K562 (cell line): ENCODE data around the gene FASTK. TPM values are rescaled to one million over a fixed set of nuclear protein-coding genes. Genes with fewer than 3 reads are reported as not detected.

Experiments used
- ATAC-seq: fragments of 200-7000 bp; cut with Tn5 transposase; 3 replicates; pipeline ENCODE4 v1.9.1; 2020; ENCODE audit warnings: moderate library complexity
- BruUV-seq: library from RNA; stranded (reverse); fragments of 400-500 nt; replicated peaks from 2 replicates; lab custom pipeline; 2021; lab: Mats Ljungman, UMichigan
- CTCF ChIA-PET: fragments of 300-600 bp; formaldehyde crosslinking; extraction: SDS; loops from one replicate; lab custom pipeline; 2021; ENCODE audit warnings: low intra/inter-chr PET ratio; lab: Yijun Ruan, JAX
- POLR2A ChIA-PET: fragments of 300-600, 350-650 bp; sonication (Branson Sonifier 250); formaldehyde crosslinking; extraction: SDS; loops from one replicate; lab custom pipeline; 2021; ENCODE audit warnings: antibody characterized with exemption, inconsistent platforms; lab: Yijun Ruan, JAX
- DNase-seq, 4 experiments: peaks; one replicate each; pipeline versions ENCODE4 v3.0.0 to v3.0.0-alpha.2; 2011 to 2018; ENCODE audit warnings: low spot score in 3 of 4, mixed read lengths in 3 of 4; ENCODE audit errors: extremely low read depth in 1 of 4
- FAIRE-seq: peaks from 2 replicates; lab custom pipeline; 2011; peaks lifted over from hg19 to GRCh38; lab: Jason Lieb, UNC
- H2AFZ ChIP-seq: 2 replicates; pipeline ENCODE4 v1.6.0; 2011; ENCODE audit warnings: low read depth, low read length, control low read depth, inconsistent platforms
- H3K27ac ChIP-seq: fragments of 200-600 bp; 3 replicates; pipeline ENCODE4 v1.8.0; 2011; ENCODE audit warnings: low read depth, mild to moderate bottlenecking, control low read depth, inconsistent platforms, low read length, moderate library complexity, mixed read lengths; ENCODE audit errors: extremely low read depth
- H3K27me3 ChIP-seq, 2 experiments: fragments of 300-600 bp in 1 of 2; 2 replicates in 1 of 2; 3 replicates in 1 of 2; pipeline versions ENCODE4 v1.6.0 to v1.8.0; 2011; ENCODE audit warnings: inconsistent platforms in 2 of 2, low read length in 2 of 2, mild to moderate bottlenecking in 1 of 2, mixed read lengths in 1 of 2, moderate library complexity in 1 of 2; ENCODE audit not compliant: control insufficient read depth in 2 of 2, insufficient read depth in 2 of 2
- H3K36me3 ChIP-seq: fragments of 300-600 bp; 3 replicates; pipeline ENCODE4 v1.8.0; 2011; ENCODE audit warnings: mild to moderate bottlenecking, low read length, inconsistent platforms; ENCODE audit not compliant: control insufficient read depth, insufficient read depth
- H3K4me1 ChIP-seq, 2 experiments: fragments of 200-600 bp in 1 of 2; replicated peaks in 1 of 2; 2 replicates in 1 of 2; 3 replicates in 1 of 2; pipeline versions ENCODE4 v1.5.1 to v1.8.0; 2011; ENCODE audit warnings: inconsistent platforms in 2 of 2, low read length in 2 of 2, mild to moderate bottlenecking in 1 of 2, mixed read lengths in 1 of 2, moderate library complexity in 1 of 2; ENCODE audit not compliant: control insufficient read depth in 2 of 2, insufficient read depth in 2 of 2
- H3K4me2 ChIP-seq: 2 replicates; pipeline ENCODE4 v1.6.1; 2011; ENCODE audit warnings: low read length, control low read depth, inconsistent platforms, mixed read lengths; ENCODE audit not compliant: insufficient read depth
- H3K4me3 ChIP-seq: fragments of 200-600 bp; sonication (generic), shearing (Covaris generic); 2 replicates; pipeline ENCODE4 v1.5.1; 2016; ENCODE audit warnings: control low read depth, inconsistent platforms
- H3K79me2 ChIP-seq: fragments of 200-600 bp; 3 replicates; pipeline ENCODE4 v1.8.0; 2011; ENCODE audit warnings: low read length, inconsistent platforms; ENCODE audit not compliant: control insufficient read depth, insufficient read depth
- H3K9ac ChIP-seq, 2 experiments: 2 replicates each; pipeline versions ENCODE4 v1.6.0 to v1.6.1; 2011; ENCODE audit warnings: low read depth in 2 of 2, low read length in 2 of 2, control low read depth in 1 of 2, inconsistent platforms in 1 of 2, mild to moderate bottlenecking in 1 of 2, mixed read lengths in 1 of 2; ENCODE audit not compliant: insufficient read depth in 1 of 2
- H3K9me1 ChIP-seq: one replicate; pipeline ENCODE4 v1.6.0; 2011; ENCODE audit warnings: inconsistent platforms, mild to moderate bottlenecking, low read length, moderate library complexity; ENCODE audit not compliant: control insufficient read depth, insufficient read depth
- H3K9me3 ChIP-seq: replicated peaks from 2 replicates; pipeline ENCODE4 v1.5.1; 2011; ENCODE audit warnings: low read depth, low read length, inconsistent platforms; ENCODE audit not compliant: control insufficient read depth, insufficient read depth
- H4K20me1 ChIP-seq: replicated peaks from 2 replicates; pipeline ENCODE4 v1.6.1; 2011; ENCODE audit warnings: low read length, inconsistent platforms, mixed read lengths; ENCODE audit not compliant: control insufficient read depth, insufficient read depth
- BRD4 ChIP-seq: fragments of 200-600 bp; sonication (generic); IDR thresholded peaks from 2 replicates; pipeline ENCODE4 v1.6.1; 2017; ENCODE audit warnings: inconsistent platforms
- CCNT2 ChIP-seq: IDR thresholded peaks from 2 replicates; pipeline ENCODE4 v1.6.1; 2011; ENCODE audit warnings: borderline replicate concordance, low read depth, mild to moderate bottlenecking, moderate library complexity, mixed read lengths, low read length; ENCODE audit not compliant: insufficient read length; ENCODE audit errors: extremely low read depth
- EGR1 ChIP-seq: fragments of 450-650 bp; conservative IDR thresholded peaks from 2 replicates; pipeline ENCODE4 v1.6.1; 2017; ENCODE audit warnings: mild to moderate bottlenecking
- FOXA3 ChIP-seq, 2 experiments: fragments of 450-650 bp in 1 of 2; sonication (generic) in 1 of 2; formaldehyde crosslinking; IDR thresholded peaks in 1 of 2; conservative IDR thresholded peaks in 1 of 2; 2 replicates each; pipeline versions ENCODE4 v1.4.0 to v1.8.0; 2020 to 2022; ENCODE audit warnings: mild to moderate bottlenecking in 2 of 2, missing genetic modification reagents in 1 of 2
- JUND ChIP-seq, 2 experiments: IDR thresholded peaks; 2 replicates in 1 of 2; 3 replicates in 1 of 2; pipeline ENCODE4 v1.6.1; 2011; ENCODE audit warnings: borderline replicate concordance in 2 of 2, low read depth in 2 of 2, low read length in 2 of 2, improper control_type of control experiment in 1 of 2, missing biosample characterization in 1 of 2, missing genetic modification characterization in 1 of 2, missing genetic modification reagents in 1 of 2
- MBD2 ChIP-seq: sonication (generic); IDR thresholded peaks from 2 replicates; pipeline ENCODE4 v1.6.1; 2016; ENCODE audit warnings: low read depth, borderline replicate concordance
- SREBF2 ChIP-seq: sonication (generic); formaldehyde crosslinking; IDR thresholded peaks from 2 replicates; pipeline ENCODE4 v1.4.0; 2020; ENCODE audit warnings: mild to moderate bottlenecking, missing genetic modification reagents
- ZC3H8 ChIP-seq: fragments of 450-650 bp; IDR thresholded peaks from 2 replicates; pipeline ENCODE4 v1.6.1; 2017
- WGBS: fragments of 100-300 bp; shearing (Covaris generic); methylation state at CpG from one replicate; pipeline ENCODE4 v1.1.6; 2016; ENCODE audit warnings: low coverage, mixed read lengths; ENCODE audit not compliant: insufficient coverage; ENCODE audit errors: missing lambda C conversion rate; 5-methylcytosine and 5-hydroxymethylcytosine counted together
- in situ Hi-C: fragments of 300-500 bp; cut with MboI; formaldehyde crosslinking; loops from 4 replicates; pipeline ENCODE4 v1.15.0; 2018; ENCODE audit warnings: inconsistent platforms, mixed read lengths
- intact Hi-C: fragments of 100-400 bp; cut with micrococcal nuclease; formaldehyde crosslinking; loops from 2 replicates; pipeline ENCODE4 v1.14.2; 2022
- polyA plus RNA-seq, 8 experiments: library from polyadenylated mRNA; depleted of rRNA in 4 of 8; stranded (reverse) in 5 of 8; unstranded in 3 of 8; fragments of >200 nt; fragmentation: Nextera tagmentation in 2 of 8; fragmentation: Illumina TruSeq in 1 of 8; extraction: Ambion mirVana in 2 of 8; extraction: Trizol in 1 of 8; gene quantifications; 2 replicates each; pipeline versions ENCODE4 v1.2.1 to v1.2.3, GENCODE V29; 2011 to 2014; ENCODE audit warnings: inconsistent platforms in 1 of 8, missing spikeins in 1 of 8
- total RNA-seq, 7 experiments: library from RNA; depleted of rRNA in 6 of 7; stranded (reverse); fragments of >200 nt in 6 of 7; fragmentation: Illumina TruSeq in 2 of 7; extraction: Trizol in 2 of 7; gene quantifications; 2 replicates each; pipeline versions ENCODE4 v1.2.1 to v1.2.3, GENCODE V29; 2011 to 2021; ENCODE audit warnings: low replicate concordance in 1 of 7
- TF ChIP-seq, protein P1 (sequence below): fragments of 450-650 bp; IDR thresholded peaks from 2 replicates; pipeline ENCODE4 v1.6.1; 2018; ENCODE audit warnings: mild to moderate bottlenecking, low read depth; ENCODE audit not compliant: partially characterized antibody
- TF ChIP-seq, protein P2 (sequence below), 2 experiments: fragments of 450-650 bp; IDR thresholded peaks; 2 replicates each; pipeline ENCODE4 v1.6.1; 2016; ENCODE audit warnings: mild to moderate bottlenecking in 2 of 2, borderline replicate concordance in 1 of 2, low read depth in 1 of 2, moderate library complexity in 1 of 2

Gene FASTK
- total and polyA plus RNA-seq, 9 of the 15 experiments (the other 6 are each of a cell fraction or from before 2014, with no cell fraction given): 0.51 to 150 (median 48.2) TPM

GRCh38 chr7:151110236-151110940 lies 29.8 kb upstream of the FASTK start:
- Histone ChIP-seq H2AFZ (no peak overlapping the region), H3K9me3 (no peaks in the 10 kb centered on the region), H3K4me3 (no peak overlapping the region), H3K79me2 (peaks cover 84% of the 10 kb centered on the region), H3K9ac (peak overlapping the region in 1 of 2 experiments; percentile 68; a peak in 2 of 4 replicates), H3K9me1 (peaks cover 19% of the 10 kb centered on the region), H3K4me2 (no peak overlapping the region), H4K20me1 (peaks cover 61% of the 10 kb centered on the region), H3K27ac (no peak overlapping the region; the same call in 2 of the 3 replicates), H3K27me3 (no peaks in the 10 kb centered on the region), H3K36me3 (peaks cover 41% of the 10 kb centered on the region; the same call in 2 of the 3 replicates), H3K4me1 (peaks cover 51 to 67% of the 10 kb centered on the region in 2 experiments)
- DNase-seq (no peak), FAIRE-seq (no peak), ATAC-seq (no peak)
- WGBS: 76% methylated on average over 11 of the region's 11 CpGs
- POLR2A ChIA-PET: interaction anchor here (0.7 to 1.3 kb wide), 7 partner anchors 13 to 126 kb away, joined by 3 to 5 read pairs (median 4); no protein-coding TSS in a partner anchor
- in situ Hi-C loops (no loop called here), intact Hi-C loops (loop anchor here (5.0 kb wide), 2 partner anchors 148 to 213 kb away; no protein-coding TSS in a partner anchor)
- CTCF ChIA-PET: interaction anchor here (0.6 to 2.8 kb wide), 13 partner anchors 19 to 332 kb away, joined by 3 to 33 read pairs (median 5); partner anchors contain the start of genes ABCB8 and AGAP3
- BruUV-seq: no TSS peak
- TF ChIP-seq FOXA3 (CRISPR knock-in tag; conservative IDR thresholded peaks at IDR 0.05 in 1 of 2, IDR thresholded peaks at IDR 0.05 in 1 of 2) (no peak), ZC3H8 (no peak), EGR1 (no peak), BRD4 (no peak), CCNT2 (no peak), JUND (IDR thresholded peaks at IDR 0.05; ENCODE audit: borderline replicate concordance, low read depth, low read length) (no peak), JUND (tag; IDR thresholded peaks at IDR 0.05; ENCODE audit: borderline replicate concordance, low read depth, low read length) (no peak), MBD2 (no peak), SREBF2 (CRISPR knock-in tag) (0 out of 2 replicates have a peak, but pooled peaks have one; percentile 77)
- TF ChIP-seq, protein P1, sequence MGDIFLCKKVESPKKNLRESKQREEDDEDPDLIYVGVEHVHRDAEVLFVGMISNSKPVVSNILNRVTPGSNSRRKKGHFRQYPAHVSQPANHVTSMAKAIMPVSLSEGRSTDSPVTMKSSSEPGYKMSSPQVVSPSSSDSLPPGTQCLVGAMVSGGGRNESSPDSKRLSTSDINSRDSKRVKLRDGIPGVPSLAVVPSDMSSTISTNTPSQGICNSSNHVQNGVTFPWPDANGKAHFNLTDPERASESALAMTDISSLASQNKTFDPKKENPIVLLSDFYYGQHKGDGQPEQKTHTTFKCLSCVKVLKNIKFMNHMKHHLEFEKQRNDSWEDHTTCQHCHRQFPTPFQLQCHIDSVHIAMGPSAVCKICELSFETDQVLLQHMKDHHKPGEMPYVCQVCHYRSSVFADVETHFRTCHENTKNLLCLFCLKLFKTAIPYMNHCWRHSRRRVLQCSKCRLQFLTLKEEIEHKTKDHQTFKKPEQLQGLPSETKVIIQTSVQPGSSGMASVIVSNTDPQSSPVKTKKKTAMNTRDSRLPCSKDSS: no peak
- TF ChIP-seq, protein P2, sequence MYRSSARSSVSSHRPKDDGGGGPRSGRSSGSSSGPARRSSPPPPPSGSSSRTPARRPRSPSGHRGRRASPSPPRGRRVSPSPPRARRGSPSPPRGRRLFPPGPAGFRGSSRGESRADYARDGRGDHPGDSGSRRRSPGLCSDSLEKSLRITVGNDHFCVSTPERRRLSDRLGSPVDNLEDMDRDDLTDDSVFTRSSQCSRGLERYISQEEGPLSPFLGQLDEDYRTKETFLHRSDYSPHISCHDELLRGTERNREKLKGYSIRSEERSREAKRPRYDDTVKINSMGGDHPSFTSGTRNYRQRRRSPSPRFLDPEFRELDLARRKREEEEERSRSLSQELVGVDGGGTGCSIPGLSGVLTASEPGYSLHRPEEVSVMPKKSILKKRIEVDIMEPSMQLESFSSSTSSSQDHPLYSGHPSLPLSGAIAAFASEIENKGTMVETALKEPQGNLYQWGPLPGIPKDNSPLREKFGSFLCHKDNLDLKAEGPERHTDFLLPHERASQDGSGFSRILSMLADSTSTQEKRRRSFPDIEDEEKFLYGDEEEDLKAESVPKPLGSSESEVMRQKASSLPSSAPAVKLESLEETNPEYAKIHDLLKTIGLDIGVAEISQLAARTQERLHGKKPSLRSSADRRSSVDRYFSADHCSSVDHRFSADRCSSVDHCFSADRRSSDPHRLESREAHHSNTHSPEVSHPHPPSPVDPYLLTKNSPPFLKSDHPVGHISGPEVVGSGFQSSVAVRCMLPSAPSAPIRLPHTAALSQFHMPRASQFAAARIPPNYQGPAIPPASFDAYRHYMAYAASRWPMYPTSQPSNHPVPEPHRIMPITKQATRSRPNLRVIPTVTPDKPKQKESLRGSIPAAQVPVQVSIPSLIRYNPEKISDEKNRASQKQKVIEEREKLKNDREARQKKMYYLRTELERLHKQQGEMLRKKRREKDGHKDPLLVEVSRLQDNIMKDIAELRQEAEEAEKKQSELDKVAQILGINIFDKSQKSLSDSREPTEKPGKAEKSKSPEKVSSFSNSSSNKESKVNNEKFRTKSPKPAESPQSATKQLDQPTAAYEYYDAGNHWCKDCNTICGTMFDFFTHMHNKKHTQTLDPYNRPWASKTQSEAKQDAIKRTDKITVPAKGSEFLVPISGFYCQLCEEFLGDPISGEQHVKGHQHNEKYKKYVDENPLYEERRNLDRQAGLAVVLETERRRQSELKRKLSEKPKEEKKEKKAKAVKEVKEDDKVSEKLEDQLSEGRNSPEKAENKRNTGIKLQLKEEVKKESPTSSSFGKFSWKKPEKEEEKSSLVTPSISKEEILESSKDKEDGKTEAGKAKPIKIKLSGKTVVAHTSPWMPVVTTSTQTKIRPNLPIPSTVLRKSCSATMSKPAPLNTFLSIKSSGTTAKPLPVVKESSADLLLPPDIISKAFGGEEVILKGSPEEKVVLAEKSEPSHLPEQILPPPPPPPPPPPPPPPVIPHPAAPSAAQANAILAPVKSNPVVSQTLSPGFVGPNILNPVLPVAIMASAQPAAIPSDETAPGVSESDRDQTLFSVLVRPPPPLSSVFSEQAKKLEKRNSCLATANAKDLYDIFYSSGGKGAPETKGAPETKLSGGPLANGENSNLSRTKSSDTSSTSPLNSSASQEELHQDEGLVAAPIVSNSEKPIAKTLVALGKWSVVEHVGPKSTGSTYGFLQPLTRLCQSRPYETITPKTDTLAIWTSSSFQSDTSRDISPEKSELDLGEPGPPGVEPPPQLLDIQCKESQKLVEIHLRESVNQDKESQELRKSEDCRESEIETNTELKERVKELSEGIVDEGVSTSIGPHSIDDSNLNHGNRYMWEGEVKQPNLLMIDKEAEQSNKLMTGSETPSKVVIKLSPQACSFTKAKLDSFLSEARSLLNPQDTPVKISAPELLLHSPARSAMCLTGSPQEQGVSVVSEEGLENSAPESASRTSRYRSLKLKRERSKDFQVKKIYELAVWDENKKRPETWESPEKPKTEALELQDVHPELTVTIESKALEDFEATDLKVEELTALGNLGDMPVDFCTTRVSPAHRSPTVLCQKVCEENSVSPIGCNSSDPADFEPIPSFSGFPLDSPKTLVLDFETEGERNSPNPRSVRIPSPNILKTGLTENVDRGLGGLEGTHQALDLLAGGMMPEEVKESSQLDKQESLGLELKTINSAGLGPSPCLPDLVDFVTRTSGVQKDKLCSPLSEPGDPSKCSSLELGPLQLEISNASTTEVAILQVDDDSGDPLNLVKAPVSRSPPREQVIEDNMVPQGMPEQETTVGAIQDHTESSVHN (IDR thresholded peaks at IDR 0.05; ENCODE audit: borderline replicate concordance in 1 of 2, low read depth in 1 of 2): no peak
